Measurements from ENCODE around the gene PCBP3. TPM values are rescaled to one million over a fixed set of nuclear protein-coding genes. Genes with fewer than 3 reads are reported as not detected.

Gene PCBP3
- total RNA-seq, 1 experiment from 2014 or later = 0.23 TPM

DNA sequence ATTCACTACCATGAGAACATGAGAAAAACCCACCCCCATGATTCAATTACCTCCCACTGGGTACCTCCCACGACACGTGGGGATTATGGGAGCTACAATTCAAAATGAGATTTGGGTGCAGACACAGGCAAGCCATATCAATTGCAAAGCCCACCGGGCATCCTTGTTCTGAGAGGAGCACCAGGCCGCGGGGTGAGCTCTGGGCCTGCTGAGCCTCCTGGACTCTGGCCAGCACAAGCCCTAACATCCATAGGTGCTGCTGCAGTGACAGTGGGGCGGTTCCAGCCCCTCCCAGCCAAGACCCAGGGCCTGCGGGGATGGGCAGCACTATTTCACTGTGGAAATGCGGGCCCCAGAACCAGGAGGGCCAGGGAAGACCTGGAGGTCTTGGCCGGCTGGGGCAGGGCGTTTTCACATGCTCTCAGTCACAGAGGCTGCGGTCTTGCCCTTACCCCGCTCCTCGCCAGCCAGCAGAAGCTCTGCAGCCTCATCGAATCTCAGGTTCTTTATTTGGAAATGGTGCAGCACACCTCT, 103.8 kb downstream of the PCBP3 start:
- Histone ChIP-seq H3K27me3 (no peaks in the 10 kb centered on the region), H3K36me3 (no peaks in the 10 kb centered on the region), H3K9me3 (no peaks in the 10 kb centered on the region), H3K4me3 (no peak overlapping the region)
- DNase-seq = no peak

GRCh38 chr21:45747802-45748445, 104.4 kb downstream of the PCBP3 start:
- H3K4me3 ChIP-seq = no peak overlapping the region
- no peaks in the 10 kb centered on the region for H3K36me3 ChIP-seq
- peak; percentile 91 for DNase-seq
- no peaks in the 10 kb centered on the region for H3K9me3 ChIP-seq
- no peaks in the 10 kb centered on the region for H3K27me3 ChIP-seq

GRCh38 chr21:45748593-45748992, 105.1 kb downstream of the PCBP3 start:
- Histone ChIP-seq H3K36me3 (no peaks in the 10 kb centered on the region), H3K9me3 (no peaks in the 10 kb centered on the region), H3K4me3 (no peak overlapping the region), H3K27me3 (peaks cover 2% of the 10 kb centered on the region; the same call in 1 of the 2 replicates)
- DNase-seq = no peak

DNA sequence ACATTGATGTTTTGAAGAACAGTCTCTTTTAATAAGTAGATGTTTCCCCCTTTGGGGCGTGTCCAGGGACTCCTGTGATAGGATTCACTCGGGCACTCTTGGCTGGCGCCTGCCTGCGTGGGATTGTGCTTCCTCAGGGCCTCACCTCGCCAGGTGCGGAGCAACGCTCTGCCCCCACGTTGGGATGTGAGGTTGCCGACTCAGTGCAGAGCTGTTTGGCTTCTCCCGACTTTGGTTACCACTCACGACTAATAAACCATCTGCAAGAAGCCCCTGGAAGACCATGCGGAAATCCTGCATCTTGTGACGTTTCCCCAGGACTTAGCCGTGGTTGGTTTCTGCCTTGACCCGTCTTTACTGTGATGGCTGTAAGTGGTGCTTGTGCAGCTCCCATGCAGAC, 106.4 kb downstream of the PCBP3 start:
- H3K27me3 ChIP-seq = peaks cover 5% of the 10 kb centered on the region
- peaks cover 6% of the 10 kb centered on the region for H3K9me3 ChIP-seq
- H3K4me3 ChIP-seq = no peak overlapping the region
- no peak for DNase-seq
- no peaks in the 10 kb centered on the region for H3K36me3 ChIP-seq

DNA sequence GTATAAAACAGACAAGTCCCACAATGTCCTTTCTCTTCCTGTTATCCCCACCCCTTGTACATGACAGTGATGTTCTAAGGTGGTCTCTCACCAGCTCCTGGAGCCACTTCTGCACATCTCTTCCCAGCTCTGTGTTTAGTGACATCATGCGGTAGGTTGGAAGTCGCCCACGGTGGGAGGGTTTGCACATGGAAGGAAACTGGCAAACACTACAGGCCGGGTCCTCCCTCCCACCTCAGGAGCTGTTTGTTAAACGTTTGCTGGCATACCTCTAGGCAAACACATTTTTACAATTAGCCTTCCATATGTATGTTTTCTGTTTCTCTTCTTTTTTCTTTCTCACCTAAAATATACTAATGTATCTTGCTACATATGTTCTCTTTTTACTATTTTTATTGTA, 107.4 kb downstream of the PCBP3 start:
- H3K9me3 ChIP-seq = peaks cover 13% of the 10 kb centered on the region
- no peaks in the 10 kb centered on the region for H3K36me3 ChIP-seq
- no peak for DNase-seq
- H3K27me3 ChIP-seq = peaks cover 5% of the 10 kb centered on the region
- H3K4me3 ChIP-seq = no peak overlapping the region

- H3K36me3 ChIP-seq = no peaks in the 10 kb centered on the region
- no peak overlapping the region for H3K4me3 ChIP-seq
- peaks cover 13% of the 10 kb centered on the region for H3K9me3 ChIP-seq
- H3K27me3 ChIP-seq = peaks cover 5% of the 10 kb centered on the region
- no peak for DNase-seq
Measured at GRCh38 chr21:45753445-45753844, 109.9 kb downstream of the PCBP3 start.

- DNase-seq = no peak
- Histone ChIP-seq H3K36me3 (no peaks in the 10 kb centered on the region), H3K9me3 (peaks cover 13% of the 10 kb centered on the region), H3K27me3 (peaks cover 5% of the 10 kb centered on the region), H3K4me3 (no peak overlapping the region)
Measured at GRCh38 chr21:45756029-45756428, 112.5 kb downstream of the PCBP3 start.

- no peak for DNase-seq
- H3K9me3 ChIP-seq = peaks cover 13% of the 10 kb centered on the region
- peaks cover 5% of the 10 kb centered on the region for H3K27me3 ChIP-seq
- no peaks in the 10 kb centered on the region for H3K36me3 ChIP-seq
- H3K4me3 ChIP-seq = no peak overlapping the region
Measured at GRCh38 chr21:45756669-45757068, 113.1 kb downstream of the PCBP3 start.

- H3K9me3 ChIP-seq = no peaks in the 10 kb centered on the region
- no peak for DNase-seq
- no peaks in the 10 kb centered on the region for H3K27me3 ChIP-seq
- no peak overlapping the region for H3K4me3 ChIP-seq
- no peaks in the 10 kb centered on the region for H3K36me3 ChIP-seq
Measured at GRCh38 chr21:45761704-45762103, 118.2 kb downstream of the PCBP3 start.

DNA sequence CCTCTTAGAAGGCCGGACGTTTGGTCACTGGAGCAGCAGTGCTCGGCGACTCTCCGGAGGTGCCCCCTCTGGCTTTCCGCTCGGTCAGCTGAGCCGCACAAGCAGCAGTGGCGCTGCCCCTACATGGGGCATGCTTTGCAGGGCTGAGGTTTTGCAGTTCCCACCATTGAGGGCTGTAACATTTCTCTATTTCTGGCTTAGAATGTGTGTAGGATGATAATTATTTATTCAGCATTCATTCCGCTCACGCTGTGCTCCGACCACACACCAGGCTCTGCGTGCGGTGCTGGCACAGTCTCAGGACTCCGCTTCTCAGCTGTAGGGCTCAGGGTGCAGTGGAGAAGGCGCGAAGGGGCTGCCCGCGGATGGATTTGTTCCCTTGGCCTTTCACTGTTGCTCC, 119.5 kb downstream of the PCBP3 start:
- no peaks in the 10 kb centered on the region for H3K9me3 ChIP-seq
- no peaks in the 10 kb centered on the region for H3K27me3 ChIP-seq
- no peak overlapping the region for H3K4me3 ChIP-seq
- DNase-seq = no peak
- no peaks in the 10 kb centered on the region for H3K36me3 ChIP-seq

GRCh38 chr21:45763506-45763905, 120.0 kb downstream of the PCBP3 start:
- no peak for DNase-seq
- Histone ChIP-seq H3K27me3 (no peaks in the 10 kb centered on the region), H3K9me3 (no peaks in the 10 kb centered on the region), H3K4me3 (no peak overlapping the region), H3K36me3 (no peaks in the 10 kb centered on the region)

GRCh38 chr21:45764792-45765191, 121.3 kb downstream of the PCBP3 start:
- no peaks in the 10 kb centered on the region for H3K9me3 ChIP-seq
- no peak for DNase-seq
- no peaks in the 10 kb centered on the region for H3K27me3 ChIP-seq
- no peak overlapping the region for H3K4me3 ChIP-seq
- no peaks in the 10 kb centered on the region for H3K36me3 ChIP-seq

DNA sequence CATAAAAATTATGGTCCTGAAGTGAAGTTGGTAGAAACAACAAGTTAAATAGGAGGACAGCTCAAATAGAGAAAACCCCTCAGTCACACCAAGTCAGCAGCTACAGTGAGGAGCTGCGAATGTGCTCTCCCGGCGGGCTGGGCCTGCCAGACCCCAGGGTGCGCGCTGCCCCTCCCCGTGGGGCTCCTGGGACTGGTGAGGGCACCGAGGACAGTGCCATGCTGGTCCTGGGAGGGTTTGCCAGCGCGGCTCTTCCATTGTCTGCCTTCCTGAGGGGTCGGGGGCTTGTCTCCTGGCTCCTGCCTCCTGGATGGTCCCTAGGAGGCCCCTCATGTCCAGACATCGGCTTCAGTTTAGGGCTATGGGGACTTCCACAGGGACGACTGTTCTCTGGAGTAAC, 121.8 kb downstream of the PCBP3 start:
- H3K4me3 ChIP-seq = no peak overlapping the region
- no peaks in the 10 kb centered on the region for H3K36me3 ChIP-seq
- H3K9me3 ChIP-seq = no peaks in the 10 kb centered on the region
- H3K27me3 ChIP-seq = no peaks in the 10 kb centered on the region
- DNase-seq = no peak

- H3K9me3 ChIP-seq = no peaks in the 10 kb centered on the region
- H3K36me3 ChIP-seq = no peaks in the 10 kb centered on the region
- H3K4me3 ChIP-seq = no peak overlapping the region
- DNase-seq = no peak
- H3K27me3 ChIP-seq = no peaks in the 10 kb centered on the region
Measured at GRCh38 chr21:45766055-45766454, 122.5 kb downstream of the PCBP3 start.

DNA sequence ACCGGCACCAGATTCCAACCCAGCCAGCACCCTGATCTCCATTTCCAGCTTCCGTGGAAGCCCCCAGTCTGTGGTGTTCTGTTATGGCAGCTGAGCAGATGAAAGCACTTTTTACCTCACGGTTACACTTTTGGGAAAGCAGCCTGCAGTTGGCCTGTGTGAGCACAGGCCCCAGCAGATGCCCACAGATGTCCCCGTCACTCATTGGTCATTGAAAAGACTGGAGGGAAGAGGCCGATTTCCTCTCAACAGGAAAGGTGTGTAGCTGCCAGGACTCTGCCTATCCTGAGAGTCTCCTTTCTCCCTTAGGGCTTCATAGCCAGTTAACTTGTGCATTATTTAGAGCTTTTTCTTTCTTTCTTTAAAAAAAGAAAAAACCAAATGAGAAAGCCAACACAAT, 123.0 kb downstream of the PCBP3 start:
- Histone ChIP-seq H3K27me3 (no peaks in the 10 kb centered on the region), H3K9me3 (no peaks in the 10 kb centered on the region), H3K36me3 (no peaks in the 10 kb centered on the region), H3K4me3 (no peak overlapping the region)
- no peak for DNase-seq

DNA sequence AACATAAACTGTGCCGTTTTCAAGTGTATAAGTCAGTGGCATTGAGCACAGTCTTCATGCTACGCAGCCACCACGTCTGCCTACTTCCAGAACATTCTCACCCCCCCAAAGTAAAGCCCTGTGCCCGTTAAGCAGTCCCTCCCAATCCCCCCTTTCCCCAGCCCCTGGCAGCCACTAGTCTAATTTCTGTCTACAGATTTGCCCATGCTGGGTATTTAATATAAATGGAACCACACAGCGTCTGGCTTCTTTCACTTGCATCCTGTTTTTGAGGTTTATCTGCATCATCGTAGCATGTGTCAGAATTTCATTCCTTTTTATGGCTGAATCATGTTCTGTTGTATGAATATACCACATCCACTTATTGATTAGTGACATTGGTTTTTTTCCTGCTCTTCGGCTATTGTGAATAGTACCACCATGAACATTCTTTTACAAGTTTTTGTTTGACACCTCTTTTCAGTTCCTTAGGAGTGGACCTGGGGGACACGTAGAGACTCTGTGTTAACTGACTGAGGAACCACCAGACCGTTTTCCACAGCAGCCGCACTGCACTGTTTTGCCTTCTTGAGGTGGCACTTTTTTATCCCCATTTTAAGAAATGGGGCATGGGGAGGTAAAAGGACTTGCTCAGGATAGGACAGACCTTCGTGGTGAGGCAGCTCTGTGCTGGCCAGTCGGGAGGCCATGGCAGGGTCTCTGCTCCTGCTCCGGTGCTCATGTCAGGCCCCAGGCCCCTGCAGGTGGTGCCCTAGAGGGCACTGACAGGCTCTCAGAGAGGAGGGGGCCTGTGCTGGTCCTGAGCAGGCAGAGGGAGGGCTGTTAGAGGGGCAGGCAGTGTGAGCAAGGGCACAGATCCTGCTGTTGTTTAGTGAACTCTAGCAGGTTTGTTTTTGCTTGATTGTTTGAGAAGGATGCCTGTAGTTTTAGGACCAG, 123.8 kb downstream of the PCBP3 start:
- no peak for DNase-seq
- no peaks in the 10 kb centered on the region for H3K27me3 ChIP-seq

GRCh38 chr21:45768011-45768739, 124.7 kb downstream of the PCBP3 start:
- peaks cover 2% of the 10 kb centered on the region for H3K9me3 ChIP-seq
- H3K36me3 ChIP-seq = no peaks in the 10 kb centered on the region
- DNase-seq = no peak
- no peak overlapping the region for H3K4me3 ChIP-seq
- peaks cover 4% of the 10 kb centered on the region; the same call in 1 of the 2 replicates for H3K27me3 ChIP-seq

More for the DNA sequence above, 123.8 kb downstream of the PCBP3 start:
- no peaks in the 10 kb centered on the region for H3K36me3 ChIP-seq
- no peak overlapping the region for H3K4me3 ChIP-seq
- H3K9me3 ChIP-seq = no peaks in the 10 kb centered on the region; the same call in 1 of the 2 replicates
